ENCODE results near the gene EPN2. TPM values are rescaled to one million over a fixed set of nuclear protein-coding genes. Genes with fewer than 3 reads are reported as not detected.

The EPN2 gene
- total RNA-seq, 3 donors from 2014 or later (not counting 1 experiment from before 2014, with no cell fraction given) = 2.0 to 13.8 (median 4.9) TPM

DNA sequence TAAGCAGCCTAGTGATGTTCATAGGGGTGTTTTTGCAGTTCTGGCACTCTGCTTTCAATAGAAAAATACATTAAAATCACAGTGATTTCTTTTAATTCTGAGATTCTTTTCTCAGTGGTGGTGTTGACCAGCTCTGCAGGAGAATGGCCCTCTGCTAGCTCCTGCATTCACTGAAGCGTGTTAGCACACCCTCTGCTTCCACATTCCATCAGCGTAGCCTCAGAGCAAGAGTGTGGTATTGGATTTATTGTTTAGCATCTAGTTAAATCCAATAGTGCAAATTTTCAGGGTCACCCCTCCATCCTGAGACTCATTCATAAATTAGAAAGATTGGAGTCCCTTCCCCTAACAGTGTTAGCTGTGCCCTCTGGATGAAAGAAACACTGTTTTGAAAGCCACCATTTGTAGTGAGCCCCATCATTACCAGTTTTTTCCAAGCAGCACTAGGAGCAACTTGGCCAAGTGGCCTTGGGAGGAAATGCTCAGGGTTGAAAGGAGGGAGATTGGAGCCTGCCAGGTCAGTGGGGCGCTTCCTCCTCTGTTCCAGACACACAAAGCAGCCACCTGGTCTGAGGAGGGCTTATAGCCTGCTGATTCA lies 79.7 kb downstream of the EPN2 start:
- H3K9me3 Mint-ChIP-seq = no peaks in the 10 kb centered on the region
- H3K4me1 ChIP-seq (ENCODE audit: control insufficient read depth, insufficient read depth, low read length) = peaks cover 4% of the 10 kb centered on the region
- DNase-seq (no peak), ATAC-seq (no peak)
- H3K27ac ChIP-seq (ENCODE audit: low read length) = no peak overlapping the region
- H3K27ac Mint-ChIP-seq = no peak overlapping the region
- TF ChIP-seq, protein P1, sequence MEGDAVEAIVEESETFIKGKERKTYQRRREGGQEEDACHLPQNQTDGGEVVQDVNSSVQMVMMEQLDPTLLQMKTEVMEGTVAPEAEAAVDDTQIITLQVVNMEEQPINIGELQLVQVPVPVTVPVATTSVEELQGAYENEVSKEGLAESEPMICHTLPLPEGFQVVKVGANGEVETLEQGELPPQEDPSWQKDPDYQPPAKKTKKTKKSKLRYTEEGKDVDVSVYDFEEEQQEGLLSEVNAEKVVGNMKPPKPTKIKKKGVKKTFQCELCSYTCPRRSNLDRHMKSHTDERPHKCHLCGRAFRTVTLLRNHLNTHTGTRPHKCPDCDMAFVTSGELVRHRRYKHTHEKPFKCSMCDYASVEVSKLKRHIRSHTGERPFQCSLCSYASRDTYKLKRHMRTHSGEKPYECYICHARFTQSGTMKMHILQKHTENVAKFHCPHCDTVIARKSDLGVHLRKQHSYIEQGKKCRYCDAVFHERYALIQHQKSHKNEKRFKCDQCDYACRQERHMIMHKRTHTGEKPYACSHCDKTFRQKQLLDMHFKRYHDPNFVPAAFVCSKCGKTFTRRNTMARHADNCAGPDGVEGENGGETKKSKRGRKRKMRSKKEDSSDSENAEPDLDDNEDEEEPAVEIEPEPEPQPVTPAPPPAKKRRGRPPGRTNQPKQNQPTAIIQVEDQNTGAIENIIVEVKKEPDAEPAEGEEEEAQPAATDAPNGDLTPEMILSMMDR (IDR thresholded peaks at IDR 0.05) = no peak
- 88% methylated on average over 2 of the region's 3 CpGs for WGBS (ENCODE audit: insufficient coverage)
- no peaks in the 10 kb centered on the region for H3K27me3 ChIP-seq (ENCODE audit: control insufficient read depth, insufficient read depth, low read length)
- no peaks in the 10 kb centered on the region for H3K36me3 Mint-ChIP-seq
- no peaks in the 10 kb centered on the region for H3K36me3 ChIP-seq (ENCODE audit: control insufficient read depth, insufficient read depth, low read length)
- H3K4me3 Mint-ChIP-seq = no peak overlapping the region
- no peak overlapping the region for H3K4me3 ChIP-seq (ENCODE audit: low read length)
- intact Hi-C loops (cut with micrococcal nuclease) = no loop called here
- H3K4me1 Mint-ChIP-seq = peaks cover 0 to 2% of the 10 kb centered on the region in 2 donors
- no peaks in the 10 kb centered on the region for H3K9me3 ChIP-seq (ENCODE audit: control insufficient read depth, insufficient read depth, low read length)
- H3K27me3 Mint-ChIP-seq (ENCODE audit: low read depth in 2 of 2) = peaks cover 0 to 5% of the 10 kb centered on the region in 2 donors

DNA sequence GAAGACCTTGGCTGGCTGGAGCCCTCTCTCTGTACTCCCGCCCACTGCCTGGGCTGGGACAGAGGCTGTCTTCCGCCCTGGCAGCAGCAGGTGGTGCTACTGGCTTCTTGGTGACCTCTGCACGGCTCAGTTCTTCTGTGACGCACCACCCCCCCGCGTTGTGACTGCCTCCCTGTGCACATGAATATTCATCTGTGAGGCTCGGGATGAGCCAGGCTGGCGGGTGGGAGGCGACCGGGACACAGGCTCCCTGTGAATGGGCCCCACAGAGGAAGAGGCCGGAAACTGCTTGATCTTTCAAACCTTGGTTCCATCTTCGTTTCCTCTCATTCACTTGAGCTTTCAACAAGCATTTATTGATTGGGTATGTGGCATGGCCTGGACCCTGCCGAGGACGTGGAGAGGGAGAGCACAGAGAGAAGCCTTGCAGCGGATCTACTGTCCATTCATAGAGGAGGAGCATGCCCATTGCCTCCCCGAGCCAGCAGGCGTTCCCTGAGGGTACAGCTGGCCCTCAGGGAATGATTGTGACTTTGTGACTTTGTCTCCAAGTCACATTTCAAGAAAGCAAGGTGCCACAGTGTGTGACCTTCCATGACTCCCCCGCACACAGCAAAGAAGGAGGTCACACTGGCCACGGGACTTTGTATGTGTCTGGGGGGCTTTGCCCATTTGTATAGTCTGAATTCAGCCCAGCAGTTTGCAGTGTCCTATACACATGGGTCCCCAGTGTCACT lies 80.4 kb downstream of the EPN2 start:
- no peaks in the 10 kb centered on the region for H3K36me3 Mint-ChIP-seq
- DNase-seq = no peak
- Histone ChIP-seq H3K27me3 (ENCODE audit: control insufficient read depth, insufficient read depth, low read length) (no peaks in the 10 kb centered on the region), H3K4me3 (ENCODE audit: low read length) (no peak overlapping the region), H3K27ac (ENCODE audit: low read length) (no peak overlapping the region), H3K9me3 (ENCODE audit: control insufficient read depth, insufficient read depth, low read length) (no peaks in the 10 kb centered on the region), H3K36me3 (ENCODE audit: control insufficient read depth, insufficient read depth, low read length) (no peaks in the 10 kb centered on the region), H3K4me1 (ENCODE audit: control insufficient read depth, insufficient read depth, low read length) (no peaks in the 10 kb centered on the region)
- H3K4me1 Mint-ChIP-seq = no peaks in the 10 kb centered on the region
- H3K9me3 Mint-ChIP-seq = no peaks in the 10 kb centered on the region
- no peak overlapping the region for H3K4me3 Mint-ChIP-seq
- H3K27ac Mint-ChIP-seq = no peak overlapping the region
- intact Hi-C loops (cut with micrococcal nuclease) = no loop called here
- TF ChIP-seq, protein P1 (IDR thresholded peaks at IDR 0.05) = no peak
- WGBS (ENCODE audit: insufficient coverage) = 81% methylated on average over 19 of the region's 19 CpGs
- H3K27me3 Mint-ChIP-seq (ENCODE audit: low read depth in 2 of 2) = peaks cover under 1 to 6% of the 10 kb centered on the region in 2 donors
- ATAC-seq = no peak

DNA sequence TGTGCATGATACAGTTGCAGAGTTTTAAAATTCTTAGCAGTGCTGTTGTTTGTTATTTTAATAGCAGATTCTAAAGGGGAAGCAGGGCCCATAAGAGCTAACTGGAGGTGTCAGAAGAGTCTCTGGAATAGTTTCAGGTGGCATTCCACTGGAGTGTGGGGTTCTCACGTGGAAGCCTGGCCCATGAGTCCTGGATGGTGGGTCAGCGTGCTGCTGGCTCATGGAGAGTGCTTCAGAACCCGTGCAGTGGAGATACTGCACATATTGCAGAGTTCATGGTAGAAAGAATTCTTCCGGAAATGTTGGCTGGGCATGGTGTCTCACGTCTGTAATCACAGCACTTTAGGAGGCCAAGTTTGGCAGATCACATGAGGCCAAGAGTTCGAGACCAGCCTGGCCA lies 81.4 kb downstream of the EPN2 start:
- Histone ChIP-seq H3K9me3 (ENCODE audit: control insufficient read depth, insufficient read depth, low read length) (no peaks in the 10 kb centered on the region), H3K4me3 (ENCODE audit: low read length) (no peak overlapping the region), H3K27ac (ENCODE audit: low read length) (no peak overlapping the region), H3K4me1 (ENCODE audit: control insufficient read depth, insufficient read depth, low read length) (no peaks in the 10 kb centered on the region), H3K27me3 (ENCODE audit: control insufficient read depth, insufficient read depth, low read length) (no peaks in the 10 kb centered on the region), H3K36me3 (ENCODE audit: control insufficient read depth, insufficient read depth, low read length) (no peaks in the 10 kb centered on the region)
- H3K27me3 Mint-ChIP-seq (ENCODE audit: low read depth in 2 of 2) = peaks cover 11% of the 10 kb centered on the region in 2 donors
- H3K27ac Mint-ChIP-seq = no peak overlapping the region
- intact Hi-C loops (cut with micrococcal nuclease) = no loop called here
- no peak for ATAC-seq
- H3K9me3 Mint-ChIP-seq = no peaks in the 10 kb centered on the region
- no peaks in the 10 kb centered on the region for H3K36me3 Mint-ChIP-seq
- DNase-seq = no peak
- TF ChIP-seq, protein P1 (IDR thresholded peaks at IDR 0.05) = no peak
- no peak overlapping the region for H3K4me3 Mint-ChIP-seq
- WGBS (ENCODE audit: insufficient coverage) = 84% methylated on average over 6 of the region's 6 CpGs
- H3K4me1 Mint-ChIP-seq = no peaks in the 10 kb centered on the region

Data from natural killer cell (primary cell).